AG04450 (cell line): ENCODE data around the gene TCF21. TPM values are rescaled to one million over a fixed set of nuclear protein-coding genes. Genes with fewer than 3 reads are reported as not detected.

ENCODE experiments used
- CTCF ChIA-PET: fragments of 300-600, 350-600 bp; formaldehyde crosslinking; extraction: SDS; loops from one replicate; lab custom pipeline; 2022; ENCODE audit warnings: antibody characterized with exemption, inconsistent platforms; lab: Charles Lee
- POLR2A ChIA-PET: fragments of 350-600 bp; formaldehyde crosslinking; extraction: SDS; loops from one replicate; lab custom pipeline; 2021; ENCODE audit warnings: antibody characterized with exemption, inconsistent platforms; lab: Yijun Ruan, JAX
- DNase-seq: peaks from one replicate; pipeline ENCODE4 v3.0.0-alpha.2; 2011; ENCODE audit warnings: low read depth, low spot score
- H3K27ac ChIP-seq: one replicate; pipeline ENCODE4 v1.5.1; 2012; ENCODE audit warnings: low read depth, low read length, control low read depth
- H3K27me3 ChIP-seq: one replicate; pipeline ENCODE4 v1.6.0; 2012; ENCODE audit warnings: low read length; ENCODE audit not compliant: control insufficient read depth, insufficient read depth
- H3K4me3 ChIP-seq: 2 replicates; pipeline ENCODE4 v1.5.1; 2011; ENCODE audit warnings: mild to moderate bottlenecking, low read depth, low read length, control low read depth
- H3K9me3 ChIP-seq: 2 replicates; pipeline ENCODE4 v1.5.1; 2012; ENCODE audit warnings: low read length; ENCODE audit not compliant: control insufficient read depth, insufficient read depth
- polyA plus RNA-seq: library from polyadenylated mRNA; depleted of rRNA; stranded (reverse); fragments of >200 nt; gene quantifications from 2 replicates; pipeline ENCODE4 v1.2.3, GENCODE V29; 2011
- TF ChIP-seq, protein P1 (sequence below): IDR thresholded peaks from 2 replicates; pipeline ENCODE4 v1.5.1; 2011; ENCODE audit warnings: low read depth, low read length, control low read depth, inconsistent platforms

Gene TCF21
- polyA plus RNA-seq, 1 experiment: 30.7 TPM

DNA sequence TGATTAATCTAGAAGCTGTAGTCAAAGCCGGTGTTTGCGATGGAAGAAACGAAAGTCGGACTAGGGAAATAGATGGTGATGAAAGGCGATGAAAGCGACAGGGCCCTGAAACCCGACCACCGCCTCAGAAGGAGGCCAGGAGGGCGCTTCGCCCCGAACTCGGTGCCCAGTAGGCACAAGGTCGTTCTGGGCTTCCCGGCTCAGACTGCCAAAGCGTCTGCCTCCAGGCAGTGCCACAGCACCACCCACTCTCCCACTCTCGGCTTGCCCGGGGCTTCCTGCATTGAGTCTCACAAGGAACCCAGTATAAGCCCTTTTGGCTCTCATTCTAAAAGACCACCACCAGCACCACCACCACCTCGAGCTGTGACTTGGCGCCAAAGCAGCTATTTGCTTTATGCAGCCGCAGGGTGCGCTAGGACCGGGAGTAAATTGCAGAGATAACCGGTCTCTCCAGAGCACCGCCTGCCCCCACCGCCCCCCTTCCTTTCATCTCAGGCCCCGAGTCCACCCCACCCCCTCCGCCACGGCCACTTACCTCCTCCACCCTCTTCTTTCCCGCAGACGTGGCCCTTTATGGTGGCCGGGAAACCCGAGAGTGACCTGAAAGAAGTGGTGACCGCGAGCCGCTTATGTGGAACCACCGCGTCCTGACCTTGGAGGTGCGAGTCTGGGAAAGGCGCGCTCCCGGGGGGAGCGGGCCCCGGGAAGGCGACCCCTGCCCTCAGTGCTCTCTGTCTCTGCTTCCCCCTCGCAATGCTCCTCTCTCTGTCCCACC is 2.4 kb downstream of the TCF21 start:
- H3K4me3 ChIP-seq: peak overlapping the region; percentile 98
- H3K27me3 ChIP-seq: no peaks in the 10 kb centered on the region
- TF ChIP-seq, protein P1, sequence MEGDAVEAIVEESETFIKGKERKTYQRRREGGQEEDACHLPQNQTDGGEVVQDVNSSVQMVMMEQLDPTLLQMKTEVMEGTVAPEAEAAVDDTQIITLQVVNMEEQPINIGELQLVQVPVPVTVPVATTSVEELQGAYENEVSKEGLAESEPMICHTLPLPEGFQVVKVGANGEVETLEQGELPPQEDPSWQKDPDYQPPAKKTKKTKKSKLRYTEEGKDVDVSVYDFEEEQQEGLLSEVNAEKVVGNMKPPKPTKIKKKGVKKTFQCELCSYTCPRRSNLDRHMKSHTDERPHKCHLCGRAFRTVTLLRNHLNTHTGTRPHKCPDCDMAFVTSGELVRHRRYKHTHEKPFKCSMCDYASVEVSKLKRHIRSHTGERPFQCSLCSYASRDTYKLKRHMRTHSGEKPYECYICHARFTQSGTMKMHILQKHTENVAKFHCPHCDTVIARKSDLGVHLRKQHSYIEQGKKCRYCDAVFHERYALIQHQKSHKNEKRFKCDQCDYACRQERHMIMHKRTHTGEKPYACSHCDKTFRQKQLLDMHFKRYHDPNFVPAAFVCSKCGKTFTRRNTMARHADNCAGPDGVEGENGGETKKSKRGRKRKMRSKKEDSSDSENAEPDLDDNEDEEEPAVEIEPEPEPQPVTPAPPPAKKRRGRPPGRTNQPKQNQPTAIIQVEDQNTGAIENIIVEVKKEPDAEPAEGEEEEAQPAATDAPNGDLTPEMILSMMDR: 0 out of 2 replicates have a peak, but pooled peaks have one; percentile 9
- DNase-seq: no peak
- ChIA-PET CTCF (interaction anchor here (1.1 to 4.9 kb wide), 2 partner anchors 25 to 322 kb away, joined by 4 to 36 read pairs; no protein-coding TSS in a partner anchor), POLR2A (interaction anchor here (0.6 to 5.0 kb wide), 11 partner anchors 26 to 339 kb away, joined by 3 to 63 read pairs (median 11); no protein-coding TSS in a partner anchor)
- H3K27ac ChIP-seq: peak overlapping the region; percentile 75
- peaks cover 7% of the 10 kb centered on the region; the same call in 1 of the 2 replicates for H3K9me3 ChIP-seq

- Histone ChIP-seq H3K4me3 (peak overlapping the region; percentile 98), H3K27me3 (no peaks in the 10 kb centered on the region), H3K9me3 (peaks cover 7% of the 10 kb centered on the region; the same call in 1 of the 2 replicates), H3K27ac (peak overlapping the region; percentile 75)
- POLR2A ChIA-PET: interaction anchor here (0.6 to 5.0 kb wide), 13 partner anchors 15 to 340 kb away, joined by 3 to 63 read pairs (median 5); no protein-coding TSS in a partner anchor
- no peak for DNase-seq
- CTCF ChIA-PET: interaction anchor here (1.3 to 4.9 kb wide), 3 partner anchors 25 to 323 kb away, joined by 3 to 36 read pairs (median 11); no protein-coding TSS in a partner anchor
- TF ChIP-seq, protein P1: no peak
Observed at GRCh38 chr6:133891927-133892812, 3.3 kb downstream of the TCF21 start.

DNA sequence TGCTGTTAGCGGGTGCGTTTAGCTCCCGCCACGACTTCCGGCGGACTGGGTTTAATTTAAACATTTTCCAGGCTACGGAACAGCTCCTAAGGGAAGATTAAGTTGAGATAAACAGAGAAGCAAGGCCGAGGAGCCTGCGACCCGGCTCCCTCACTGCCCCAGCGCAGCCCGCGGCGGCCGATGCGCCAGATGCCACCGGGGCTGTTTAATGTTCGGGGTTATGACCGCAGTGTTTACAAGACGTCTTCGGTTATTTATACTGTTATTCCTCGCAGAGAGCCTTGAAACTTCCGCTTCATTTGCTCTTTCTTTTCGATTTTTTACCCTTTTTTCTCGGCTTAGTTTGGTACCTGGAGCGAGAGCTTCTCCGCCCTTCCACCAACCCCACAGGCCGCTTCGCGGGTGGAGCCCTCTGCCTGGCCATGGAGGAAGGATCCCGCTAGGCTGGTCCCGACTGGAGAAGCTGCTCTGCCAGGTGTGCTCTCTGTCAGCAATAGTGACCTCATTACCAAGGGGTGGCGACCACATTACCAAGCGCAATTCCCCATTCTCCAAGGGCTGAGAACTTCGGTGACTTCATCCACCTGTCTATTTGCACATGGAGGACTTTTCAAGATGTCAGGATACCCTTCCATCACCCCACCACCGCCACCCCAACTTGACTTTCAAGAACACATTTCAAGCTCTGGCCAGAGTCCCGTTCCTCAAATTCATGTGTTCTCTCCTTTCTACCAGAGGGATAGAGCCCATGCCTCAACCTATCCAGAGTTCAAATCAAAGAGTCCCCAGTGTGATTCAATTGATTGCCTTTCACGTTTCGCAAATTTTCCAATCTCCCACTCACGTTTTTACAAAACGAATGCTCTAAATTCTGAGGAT is 4.1 kb downstream of the TCF21 start:
- CTCF ChIA-PET: interaction anchor here (1.3 to 4.9 kb wide), 3 partner anchors 24 to 324 kb away, joined by 3 to 36 read pairs (median 11); no protein-coding TSS in a partner anchor
- TF ChIP-seq, protein P1: no peak
- H3K9me3 ChIP-seq: peaks cover 7% of the 10 kb centered on the region; the same call in 1 of the 2 replicates
- H3K27me3 ChIP-seq: no peaks in the 10 kb centered on the region
- DNase-seq: no peak
- peak overlapping the region; percentile 98 for H3K4me3 ChIP-seq
- POLR2A ChIA-PET: interaction anchor here (1.1 to 5.0 kb wide), 8 partner anchors 24 to 341 kb away, joined by 3 to 63 read pairs (median 7); no protein-coding TSS in a partner anchor
- H3K27ac ChIP-seq: peak overlapping the region; percentile 43

DNA sequence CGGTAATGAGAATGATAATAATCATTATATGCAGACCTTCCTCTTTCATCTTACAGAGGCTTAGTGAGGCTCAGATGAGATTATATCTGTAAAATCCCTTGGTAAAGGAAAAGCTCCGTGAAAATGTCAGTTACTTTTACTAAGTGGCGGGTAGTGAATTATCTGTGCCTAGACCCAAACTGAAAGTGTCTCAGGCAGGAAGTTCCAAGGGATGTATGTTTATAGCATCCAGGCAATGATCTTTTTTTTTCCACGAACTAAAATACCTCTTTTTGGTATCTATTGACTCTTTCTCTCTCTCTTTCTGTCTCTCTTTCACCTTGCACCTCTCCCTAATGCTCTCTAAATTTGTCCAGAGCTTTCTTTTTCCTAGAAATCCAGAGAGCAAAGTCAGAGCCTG is 5.0 kb downstream of the TCF21 start:
- DNase-seq: no peak
- ChIA-PET CTCF (interaction anchor here (1.3 to 2.7 kb wide), 3 partner anchors 23 to 325 kb away, joined by 3 to 15 read pairs (median 11); no protein-coding TSS in a partner anchor), POLR2A (interaction anchor here (1.0 to 2.5 kb wide), 4 partner anchors 13 to 325 kb away, joined by 3 to 9 read pairs (median 4); no protein-coding TSS in a partner anchor)
- Histone ChIP-seq H3K9me3 (peaks cover 7% of the 10 kb centered on the region; the same call in 1 of the 2 replicates), H3K4me3 (no peak overlapping the region), H3K27ac (no peak overlapping the region), H3K27me3 (no peaks in the 10 kb centered on the region)
- TF ChIP-seq, protein P1: no peak
